Esophagus mucosa (tissue), 1 donor: ENCODE results near the gene DSCAM. TPM values are rescaled to one million over a fixed set of nuclear protein-coding genes. Genes with fewer than 3 reads are reported as not detected.

ENCODE experiments used
- ATAC-seq: fragments of 200-7000 bp; cut with Tn5 transposase; one replicate; pipeline ENCODE4 v1.9.1; 2020
- total RNA-seq: library from RNA; stranded (reverse); gene quantifications from one replicate; pipeline ENCODE4 v1.2.4, GENCODE V29; 2023
- donor health status: DM: yes; HTN: yes; CAD: no.

The DSCAM gene
- total RNA-seq, 1 donor from 2014 or later, result not detected

DNA sequence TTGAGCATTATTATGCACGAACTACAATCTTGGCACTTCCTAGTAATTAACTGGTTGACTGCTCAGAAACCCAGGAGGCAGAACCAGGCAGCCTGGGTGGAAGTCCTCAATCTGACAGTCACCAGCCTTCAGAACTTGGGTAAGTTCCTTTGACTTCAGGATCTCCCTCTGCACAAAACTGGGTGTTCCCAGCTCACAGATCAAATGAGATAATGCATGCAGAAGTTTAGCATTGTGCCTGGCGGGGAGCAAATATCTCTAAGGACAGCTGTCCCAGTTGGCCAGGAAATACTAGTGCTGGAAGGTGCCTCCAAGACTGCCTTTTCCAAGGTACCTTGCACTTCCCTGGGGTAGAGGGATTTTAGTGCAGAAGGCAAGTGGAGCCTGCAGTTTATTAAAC is 684.9 kb downstream of the DSCAM start:
- no peak for ATAC-seq

DNA sequence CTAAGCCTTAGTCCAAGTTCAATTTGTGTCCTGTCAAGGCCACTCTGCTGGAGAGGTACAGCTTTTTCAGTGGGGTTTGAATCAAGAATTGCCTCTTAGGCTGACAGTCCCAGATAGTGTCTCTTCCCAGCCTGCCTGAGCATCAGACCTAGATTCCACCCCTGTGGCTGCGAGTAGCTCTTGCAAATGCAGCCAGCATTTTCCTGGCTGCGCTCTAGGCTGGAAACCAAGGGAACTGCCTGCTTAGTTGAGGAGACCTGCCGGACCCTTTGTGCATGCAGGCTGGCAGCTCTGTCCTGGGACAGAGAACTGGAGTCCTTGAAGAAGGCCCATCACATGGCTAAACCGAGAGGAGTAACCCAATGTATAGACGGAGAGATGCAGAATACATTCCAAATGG is 686.0 kb downstream of the DSCAM start:
- no peak for ATAC-seq

DNA sequence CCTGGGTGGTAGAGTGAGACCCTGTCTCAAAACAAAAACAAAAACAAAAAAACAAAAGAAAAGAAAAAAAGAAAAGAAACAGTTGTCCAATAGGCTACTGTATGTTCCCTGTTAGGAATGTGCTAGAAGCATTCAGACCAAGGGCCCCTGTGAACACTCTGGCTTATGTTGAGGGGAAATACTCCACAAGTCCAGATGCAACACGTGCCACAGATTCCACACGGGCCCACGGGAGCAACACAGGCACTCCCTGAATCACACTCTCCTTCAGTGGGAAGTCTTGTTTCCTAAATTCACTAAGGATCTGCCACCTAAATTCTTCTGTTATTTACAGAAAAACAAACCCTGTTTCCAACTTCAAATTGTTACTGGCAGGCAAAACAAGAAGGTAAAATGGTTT is 688.6 kb downstream of the DSCAM start:
- no peak for ATAC-seq

DNA sequence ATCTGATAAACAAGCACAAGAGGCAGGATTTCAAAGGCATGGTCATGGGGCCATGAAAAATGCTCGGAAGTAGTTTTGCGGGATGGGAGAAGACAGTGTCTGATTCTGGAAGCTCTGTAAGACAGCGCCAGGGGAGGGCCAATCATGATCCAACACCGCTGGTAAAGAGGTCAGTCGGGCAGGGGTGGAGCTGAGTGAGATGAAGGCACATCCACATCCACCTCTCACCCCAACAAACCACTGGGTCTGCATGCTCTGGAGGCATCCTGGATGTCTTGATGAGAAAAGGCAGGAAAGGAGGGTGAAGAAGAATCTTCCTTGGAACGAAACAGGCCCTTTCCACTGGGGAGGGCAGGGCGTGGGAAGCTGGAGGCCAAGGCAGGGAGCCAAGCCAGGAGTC is 691.4 kb downstream of the DSCAM start:
- ATAC-seq, result no peak

DNA sequence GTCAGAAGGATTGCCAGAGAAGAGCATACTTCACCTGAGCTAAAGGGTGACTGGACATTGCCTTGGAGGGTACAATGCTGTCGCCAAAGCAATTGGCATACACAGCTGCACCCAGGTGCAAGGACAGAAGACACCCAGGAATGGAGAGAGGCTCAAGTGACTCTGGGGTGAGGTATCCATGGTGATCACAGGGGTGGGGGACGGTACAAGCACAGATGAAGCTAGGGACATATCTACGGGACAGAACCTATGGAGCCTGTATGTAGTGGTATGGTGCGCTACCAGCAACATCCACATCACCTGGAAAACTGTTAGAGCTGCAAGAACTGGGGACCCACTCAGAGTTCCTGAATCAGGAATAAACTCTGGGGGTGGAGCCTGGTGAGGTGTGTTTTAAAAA is 693.6 kb downstream of the DSCAM start:
- no peak for ATAC-seq

DNA sequence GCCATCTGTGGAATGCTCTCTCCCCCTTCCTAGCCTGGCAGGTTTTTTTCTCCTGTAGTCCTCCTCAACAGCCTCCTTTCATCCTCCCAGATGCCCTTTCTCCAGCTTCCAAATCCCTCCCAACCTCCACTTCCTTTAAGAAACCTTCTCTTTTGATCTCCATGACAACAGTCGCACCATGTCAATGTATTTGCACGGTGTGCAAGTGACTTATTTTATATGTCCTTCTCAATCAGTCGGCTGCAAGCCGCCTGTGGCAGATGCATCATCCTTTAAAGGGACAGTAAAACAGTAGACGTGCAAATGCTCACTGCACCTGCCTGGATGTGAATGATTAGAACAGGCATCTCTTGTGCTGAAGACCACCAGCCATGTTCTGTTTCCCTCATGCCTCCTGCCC is 694.5 kb downstream of the DSCAM start:
- no peak for ATAC-seq

DNA sequence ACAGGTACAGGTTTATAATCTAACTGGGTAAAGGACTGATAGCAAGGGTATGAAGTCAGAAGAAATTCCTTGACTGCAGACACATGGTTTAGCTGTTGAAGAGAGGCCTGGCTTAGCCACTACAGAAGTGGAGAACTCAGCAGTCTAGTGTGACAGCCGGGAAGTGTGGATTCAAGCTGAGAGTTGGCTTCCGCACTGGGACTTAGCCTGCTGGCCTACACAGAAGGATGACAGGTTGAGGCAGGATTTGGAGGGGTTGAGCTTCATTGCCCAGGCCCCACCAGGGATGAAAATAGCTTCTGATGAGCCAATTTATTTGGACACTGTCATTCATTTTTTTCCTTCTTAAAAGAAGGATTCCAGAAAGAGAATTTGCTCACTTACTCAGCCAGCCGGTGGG is 695.3 kb downstream of the DSCAM start:
- no peak for ATAC-seq

DNA sequence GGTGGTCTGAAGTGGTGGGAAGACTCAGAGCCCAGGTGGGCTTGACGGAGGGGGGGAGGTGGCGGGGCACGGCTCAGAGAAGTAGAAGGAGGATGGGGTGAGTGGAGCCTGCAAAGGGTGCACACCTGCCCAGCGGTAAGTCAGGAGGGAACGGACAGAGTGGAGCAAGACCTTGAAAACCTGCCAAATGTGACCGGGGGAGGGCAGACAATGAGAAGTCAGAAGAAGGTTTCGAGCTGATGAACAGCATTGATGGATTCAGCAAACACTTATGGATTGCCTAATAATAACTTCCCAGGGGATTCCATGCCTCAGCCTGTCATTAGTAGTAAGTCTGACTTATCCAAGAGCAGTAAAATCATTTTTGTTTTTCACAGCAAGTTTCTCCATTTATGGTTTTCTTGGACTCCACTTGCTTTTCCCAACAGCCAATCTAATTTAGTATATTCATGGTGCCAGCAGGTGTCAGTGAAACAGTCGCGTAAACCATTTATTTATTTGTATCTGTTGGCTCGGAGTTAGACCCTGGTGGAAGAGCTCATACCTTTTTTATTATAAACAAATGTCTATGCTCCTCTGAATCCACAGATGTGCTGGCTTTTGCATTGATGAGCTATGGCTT is 700.6 kb downstream of the DSCAM start:
- no peak for ATAC-seq

DNA sequence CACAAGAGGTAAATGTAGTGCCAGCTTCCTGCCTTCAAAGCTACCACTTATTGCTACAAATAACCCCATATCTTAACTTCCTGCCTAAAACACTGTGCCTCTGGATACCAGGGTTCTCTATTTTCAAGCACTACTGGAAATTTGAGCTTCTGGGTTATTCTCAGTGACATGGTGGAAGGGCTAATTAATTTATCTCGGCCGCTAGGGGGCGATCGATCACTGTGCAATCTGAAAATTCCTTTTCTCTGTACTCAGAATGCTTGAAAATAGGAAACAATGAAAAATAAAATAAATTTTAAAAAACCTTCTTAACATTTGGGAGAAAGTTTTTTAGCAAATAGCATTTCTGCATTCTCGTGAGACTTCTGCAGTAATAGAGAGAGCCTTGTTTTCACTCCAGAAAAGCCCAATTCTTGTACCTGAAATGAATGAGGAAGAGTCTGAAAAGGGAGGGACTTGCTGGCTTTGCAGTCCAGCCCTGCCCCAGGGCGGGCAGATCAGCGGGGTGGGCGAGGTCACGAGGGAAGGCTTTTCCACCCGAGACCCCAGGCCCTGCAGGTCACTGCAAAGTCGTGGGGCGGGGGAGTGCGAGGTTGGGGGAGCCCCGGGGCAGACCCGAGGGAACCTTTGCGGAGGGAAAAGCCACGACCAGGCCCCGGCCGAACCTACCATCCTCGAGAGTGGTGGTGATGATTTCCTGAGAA is 703.0 kb downstream of the DSCAM start:
- no peak for ATAC-seq

DNA sequence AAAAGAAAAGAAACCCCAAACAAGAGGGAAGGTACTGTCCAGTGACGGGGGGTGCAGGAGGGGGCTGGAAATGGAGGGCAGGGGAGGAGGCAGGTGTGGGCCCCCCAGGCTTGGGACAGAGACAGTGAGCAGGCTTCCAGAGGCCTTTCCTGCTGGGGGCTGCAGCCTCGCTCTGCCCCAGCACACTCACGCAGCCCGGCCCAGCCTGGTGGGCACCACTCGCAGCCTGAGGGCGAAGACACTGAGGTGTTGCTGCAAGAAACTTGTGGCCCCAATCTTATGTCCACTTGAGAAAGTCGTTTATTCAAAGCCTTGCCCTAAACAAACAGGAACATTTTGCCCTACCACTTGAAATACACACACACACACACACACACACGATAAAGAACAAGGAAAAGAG is 705.3 kb downstream of the DSCAM start:
- ATAC-seq, result no peak

DNA sequence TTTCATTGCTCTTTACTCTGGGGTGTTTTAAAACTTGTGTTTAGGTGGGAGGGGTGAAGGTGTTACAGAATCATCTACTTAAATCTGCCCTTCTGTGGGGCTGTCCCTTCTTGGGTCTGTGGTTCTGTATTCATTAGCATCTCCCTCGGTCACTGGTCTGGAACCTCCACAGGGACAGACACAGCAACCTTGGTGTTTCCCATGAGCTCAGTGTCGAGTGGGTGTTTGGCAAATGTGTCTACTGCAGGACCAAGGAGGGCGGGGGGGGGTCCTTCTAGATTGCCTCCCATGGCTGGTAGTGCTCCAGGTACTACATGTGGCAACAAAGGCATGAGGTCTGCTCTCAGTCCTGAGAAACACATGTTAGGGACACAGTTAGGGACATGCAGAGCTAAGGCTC is 706.3 kb downstream of the DSCAM start:
- no peak for ATAC-seq

DNA sequence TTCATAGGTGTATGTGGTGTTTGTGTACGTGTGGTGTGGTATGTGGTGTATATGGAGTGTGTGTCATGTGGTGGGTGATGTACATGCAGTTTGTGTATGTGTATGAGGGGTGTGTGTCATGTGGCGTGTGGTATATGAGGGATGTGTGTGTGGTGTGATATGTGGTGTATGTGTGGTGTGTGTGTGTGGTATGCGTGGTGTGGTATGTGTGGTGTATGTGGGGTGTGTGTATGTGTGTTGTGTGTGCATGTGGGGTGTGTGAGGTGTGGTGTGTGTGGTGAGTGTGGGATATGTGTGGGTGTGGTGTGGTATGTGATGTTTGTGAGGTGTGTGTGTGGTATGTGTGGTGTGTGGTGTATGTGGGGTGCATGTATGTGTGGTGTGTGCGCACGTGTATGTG is 707.3 kb downstream of the DSCAM start:
- ATAC-seq, result no peak

DNA sequence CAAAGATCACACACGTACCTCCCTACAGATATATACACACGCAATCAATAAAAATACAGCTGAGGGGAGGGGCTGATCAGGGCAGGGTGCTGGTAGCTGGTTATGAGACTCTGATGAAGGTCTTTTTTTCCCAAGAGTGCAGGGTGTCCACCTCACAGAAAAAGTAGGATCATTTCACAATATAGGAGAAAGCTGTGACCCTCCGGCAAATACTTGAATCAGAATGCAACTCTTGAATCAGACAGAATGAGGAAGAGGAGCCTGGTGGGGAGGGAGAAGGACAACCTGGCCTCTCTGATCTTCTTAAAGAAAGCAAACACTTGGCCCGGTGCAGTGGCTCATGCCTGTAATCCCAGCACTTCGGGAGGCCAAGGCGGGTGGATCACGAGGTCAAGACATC is 710.4 kb downstream of the DSCAM start:
- ATAC-seq, result no peak

DNA sequence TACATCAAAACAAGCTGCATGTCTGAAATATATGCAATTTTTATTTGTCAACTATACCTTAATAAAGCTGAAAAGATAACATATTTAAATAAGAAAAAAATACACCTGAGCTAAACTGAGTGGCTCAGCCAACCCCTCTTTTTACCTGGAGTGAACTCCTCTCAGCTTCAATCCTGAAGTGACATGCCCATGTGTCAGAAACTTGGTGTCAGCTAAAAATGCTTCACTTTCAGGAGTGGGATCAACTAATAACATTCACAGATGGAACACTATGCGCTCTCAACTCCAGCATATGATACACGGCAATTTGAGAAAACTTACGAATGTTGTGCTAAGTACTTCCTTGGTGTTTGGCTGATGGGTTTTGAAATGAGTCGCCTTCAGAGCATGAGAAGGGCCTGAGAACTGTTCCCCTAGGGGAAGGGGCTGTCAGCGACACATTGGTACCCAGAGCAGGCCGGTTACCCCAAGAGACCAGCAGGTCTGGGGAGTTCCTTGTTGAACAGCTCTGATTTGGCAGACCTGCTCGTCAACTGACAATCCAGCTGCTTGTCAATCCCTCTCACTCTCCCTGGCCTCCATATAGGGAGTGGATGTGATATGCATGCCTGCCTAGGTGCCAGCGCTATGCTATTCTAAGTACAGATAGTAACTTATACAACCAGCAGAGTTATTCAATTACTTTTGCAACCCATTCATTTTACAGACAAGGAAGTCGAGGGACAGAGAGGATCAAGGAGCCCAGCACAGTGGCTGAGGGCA is 712.0 kb downstream of the DSCAM start:
- ATAC-seq, result no peak

DNA sequence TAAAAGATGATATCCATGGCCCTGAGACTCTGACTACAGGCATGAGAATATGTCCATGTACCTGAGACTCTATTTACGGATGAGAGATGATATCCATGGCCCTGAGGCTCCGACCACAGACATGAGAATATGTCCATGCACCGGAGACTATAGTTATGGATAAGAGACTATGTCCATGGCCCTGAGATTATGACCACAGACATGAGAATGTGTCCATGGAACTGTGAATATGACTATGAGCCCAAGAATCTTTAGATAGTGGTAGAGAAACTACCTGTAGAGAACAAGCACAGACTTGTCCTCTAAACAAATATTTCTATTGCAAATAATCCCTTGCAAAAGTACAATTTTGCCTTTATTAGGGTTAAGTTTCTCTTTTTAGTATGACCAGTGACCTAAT is 716.5 kb downstream of the DSCAM start:
- ATAC-seq, result no peak

DNA sequence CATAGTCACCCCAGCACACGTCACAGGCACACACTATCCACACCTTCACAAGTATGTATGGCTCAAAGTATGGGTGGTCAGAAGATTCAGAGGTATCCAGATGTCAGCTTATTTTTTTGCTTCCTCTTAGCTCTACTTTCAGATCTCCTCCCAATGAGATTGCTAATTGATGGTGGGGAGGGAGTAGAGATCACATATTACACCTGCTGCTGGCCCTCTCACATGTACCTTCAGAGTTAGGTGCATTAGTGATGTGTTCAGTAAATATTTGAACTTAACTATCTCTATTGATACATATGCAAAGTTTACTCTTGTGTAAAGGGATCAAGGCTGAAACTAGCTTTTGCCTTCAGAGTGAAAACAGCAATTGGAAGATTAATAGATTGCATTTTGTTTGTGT is 717.1 kb downstream of the DSCAM start:
- ATAC-seq, result no peak

DNA sequence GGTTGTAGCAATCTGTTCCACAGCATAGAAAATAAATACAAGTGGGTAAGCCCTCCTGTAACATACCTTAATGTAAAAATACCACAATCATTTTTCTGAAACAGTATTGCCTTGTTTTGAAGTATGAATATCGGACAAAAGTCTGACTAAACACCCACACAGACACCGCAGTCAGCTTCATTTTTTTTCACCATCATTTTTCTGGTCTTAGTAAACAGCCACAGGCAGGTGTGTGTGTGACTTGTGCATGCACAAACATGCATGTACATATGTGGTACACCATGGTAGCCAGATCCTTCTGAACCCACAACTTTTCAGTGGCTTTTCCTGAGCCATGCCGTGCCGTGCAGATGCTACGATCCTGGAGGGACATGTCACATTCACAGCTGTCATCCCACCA is 718.1 kb downstream of the DSCAM start:
- ATAC-seq, result no peak

DNA sequence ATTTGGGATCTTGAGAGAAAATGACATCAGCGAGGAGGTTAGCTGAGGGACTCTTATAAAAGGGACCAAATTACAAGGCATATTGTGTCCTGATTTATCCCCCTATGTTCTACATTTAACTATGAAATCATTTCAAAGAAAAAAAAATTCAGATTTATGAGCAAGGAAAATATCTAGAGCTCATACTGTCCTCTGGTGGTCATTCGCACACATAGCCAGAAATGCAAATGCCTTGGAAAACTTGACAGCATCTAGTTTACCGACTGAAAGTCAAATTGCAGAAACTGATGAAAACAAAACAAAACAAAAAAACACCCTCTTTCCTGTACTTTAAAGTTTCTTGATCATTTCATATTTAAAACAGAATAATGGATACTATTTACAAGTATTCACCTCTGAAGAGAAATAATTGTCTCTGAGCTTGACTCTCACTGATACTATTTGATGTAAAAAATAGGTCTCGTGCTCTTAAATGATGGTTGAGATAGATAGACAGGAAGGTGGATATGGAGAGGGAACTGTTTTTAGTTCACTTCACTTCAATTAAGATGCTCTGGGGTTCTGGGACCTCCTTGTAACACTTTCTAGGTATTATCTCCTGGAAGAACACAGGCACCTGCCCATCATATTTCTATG is 725.9 kb downstream of the DSCAM start:
- no peak for ATAC-seq

DNA sequence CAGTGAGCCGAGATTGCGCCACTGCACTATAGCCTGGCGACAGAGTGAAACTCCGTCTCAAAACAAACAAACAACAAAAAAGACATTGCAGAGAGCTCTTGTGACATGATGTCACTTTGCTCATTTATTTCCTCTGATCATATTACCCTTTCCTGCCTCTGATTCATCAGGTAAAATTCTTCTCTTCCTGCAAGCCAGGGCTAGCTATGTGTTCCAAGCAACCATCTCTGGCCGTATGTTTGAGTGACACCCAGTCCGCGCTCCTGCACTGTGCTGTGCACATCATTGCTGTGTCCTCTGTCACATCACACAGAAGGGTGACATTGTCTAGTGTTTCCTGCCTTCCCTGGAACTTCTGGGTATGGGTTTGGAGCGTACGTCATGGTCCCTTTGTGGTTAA is 728.4 kb downstream of the DSCAM start:
- no peak for ATAC-seq

DNA sequence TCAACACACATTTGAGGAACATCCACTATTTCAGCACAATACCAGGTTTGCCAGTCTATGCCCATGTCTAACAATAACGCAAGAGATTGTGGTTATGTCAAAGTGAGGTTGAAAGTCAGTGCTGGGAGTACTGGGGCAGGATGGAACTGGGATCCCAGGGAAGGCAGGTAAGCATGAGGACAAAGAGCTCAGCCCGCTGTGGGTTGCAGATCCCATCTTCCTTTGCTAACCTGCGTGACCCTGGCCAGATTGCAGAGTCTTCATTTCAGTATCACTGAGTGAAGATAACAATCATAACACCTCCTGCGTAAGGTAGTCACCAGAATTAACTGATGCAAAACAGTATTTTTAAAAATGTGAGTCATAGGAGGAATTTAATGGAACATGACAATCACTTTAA is 729.7 kb downstream of the DSCAM start:
- no peak for ATAC-seq

DNA sequence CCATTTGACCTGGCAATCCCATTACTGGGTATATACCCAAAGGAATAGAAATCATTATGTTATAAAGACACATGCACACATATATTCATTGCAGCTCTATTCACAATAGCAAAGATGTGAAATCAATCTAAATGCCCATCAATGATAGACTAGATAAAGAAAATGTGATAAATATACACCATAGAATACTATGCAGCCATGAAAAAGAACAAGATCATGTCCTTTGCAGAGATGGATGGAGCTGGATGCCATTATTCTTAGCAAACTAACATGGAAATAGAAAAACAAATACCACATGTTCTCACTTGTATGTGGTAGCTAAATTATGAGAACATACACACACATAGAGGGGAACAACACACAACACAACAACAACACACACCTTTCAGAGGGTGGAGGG is 731.2 kb downstream of the DSCAM start:
- no peak for ATAC-seq

DNA sequence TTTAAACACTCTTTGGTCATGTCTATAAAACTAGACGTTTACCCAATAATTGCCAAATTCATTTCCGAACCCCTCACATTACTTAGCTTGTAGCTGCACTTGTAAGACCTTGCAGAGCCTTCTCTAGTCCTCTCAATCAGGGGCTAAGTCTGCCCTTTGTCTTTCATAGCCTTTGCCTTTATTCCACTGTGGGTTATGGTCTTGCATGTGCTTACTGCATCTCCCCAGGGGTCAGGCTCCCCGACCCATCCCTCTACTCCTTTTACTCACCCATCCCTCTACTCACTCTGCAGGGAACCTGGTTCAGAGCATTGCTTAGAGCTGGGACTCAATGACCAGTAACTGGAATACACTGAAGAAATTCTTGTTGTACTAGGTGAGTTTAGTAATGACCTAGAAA is 744.3 kb downstream of the DSCAM start:
- ATAC-seq, result no peak

DNA sequence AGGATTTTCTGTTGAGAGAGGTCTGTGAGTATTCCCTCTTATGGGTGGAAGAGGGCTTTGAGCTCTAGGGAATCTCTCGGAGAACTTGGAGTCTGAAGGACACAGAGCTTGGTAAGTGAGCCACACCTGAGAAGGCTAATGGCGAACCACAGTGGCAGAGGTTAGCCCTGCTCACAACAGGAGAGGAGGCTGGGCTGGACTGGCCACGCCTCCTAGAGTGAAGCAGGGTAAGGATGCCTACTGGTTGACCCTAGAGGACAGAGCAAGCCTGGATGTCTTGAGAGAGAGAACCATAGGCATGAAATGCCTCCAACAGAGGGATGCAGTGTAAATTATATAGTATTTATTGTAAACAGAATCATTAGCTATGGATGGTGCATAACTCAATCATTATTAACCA is 747.1 kb downstream of the DSCAM start:
- ATAC-seq, result no peak

DNA sequence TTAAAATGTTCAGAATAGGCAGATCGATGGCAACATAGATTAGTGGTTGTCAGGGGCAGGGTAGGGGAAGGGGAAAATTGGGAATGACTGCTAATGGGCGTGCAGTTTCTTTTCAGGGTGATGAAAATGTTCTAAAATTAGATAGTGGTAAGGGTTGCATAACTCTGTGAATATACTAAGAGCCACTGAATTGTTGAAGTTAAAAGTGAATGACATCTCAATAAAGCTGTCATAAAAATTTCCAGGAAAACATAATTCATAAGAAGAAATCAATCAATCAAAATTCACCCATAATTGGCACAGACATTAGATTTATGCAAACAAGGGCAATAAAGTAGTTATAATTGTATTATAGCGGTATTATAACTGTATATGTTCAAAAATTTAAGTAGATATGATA is 751.5 kb downstream of the DSCAM start:
- ATAC-seq, result no peak
